CD4-positive, alpha-beta T cell treated with Interferon alpha-2 for 1 hour (primary cell): ENCODE measurements around the gene SDS.

Experiments used
- DNase-seq, 2 donors: peaks; one replicate each; pipeline ENCODE4 v3.0.0-alpha.2; 2020 to 2022

The SDS gene, protein sequence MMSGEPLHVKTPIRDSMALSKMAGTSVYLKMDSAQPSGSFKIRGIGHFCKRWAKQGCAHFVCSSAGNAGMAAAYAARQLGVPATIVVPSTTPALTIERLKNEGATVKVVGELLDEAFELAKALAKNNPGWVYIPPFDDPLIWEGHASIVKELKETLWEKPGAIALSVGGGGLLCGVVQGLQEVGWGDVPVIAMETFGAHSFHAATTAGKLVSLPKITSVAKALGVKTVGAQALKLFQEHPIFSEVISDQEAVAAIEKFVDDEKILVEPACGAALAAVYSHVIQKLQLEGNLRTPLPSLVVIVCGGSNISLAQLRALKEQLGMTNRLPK

DNA sequence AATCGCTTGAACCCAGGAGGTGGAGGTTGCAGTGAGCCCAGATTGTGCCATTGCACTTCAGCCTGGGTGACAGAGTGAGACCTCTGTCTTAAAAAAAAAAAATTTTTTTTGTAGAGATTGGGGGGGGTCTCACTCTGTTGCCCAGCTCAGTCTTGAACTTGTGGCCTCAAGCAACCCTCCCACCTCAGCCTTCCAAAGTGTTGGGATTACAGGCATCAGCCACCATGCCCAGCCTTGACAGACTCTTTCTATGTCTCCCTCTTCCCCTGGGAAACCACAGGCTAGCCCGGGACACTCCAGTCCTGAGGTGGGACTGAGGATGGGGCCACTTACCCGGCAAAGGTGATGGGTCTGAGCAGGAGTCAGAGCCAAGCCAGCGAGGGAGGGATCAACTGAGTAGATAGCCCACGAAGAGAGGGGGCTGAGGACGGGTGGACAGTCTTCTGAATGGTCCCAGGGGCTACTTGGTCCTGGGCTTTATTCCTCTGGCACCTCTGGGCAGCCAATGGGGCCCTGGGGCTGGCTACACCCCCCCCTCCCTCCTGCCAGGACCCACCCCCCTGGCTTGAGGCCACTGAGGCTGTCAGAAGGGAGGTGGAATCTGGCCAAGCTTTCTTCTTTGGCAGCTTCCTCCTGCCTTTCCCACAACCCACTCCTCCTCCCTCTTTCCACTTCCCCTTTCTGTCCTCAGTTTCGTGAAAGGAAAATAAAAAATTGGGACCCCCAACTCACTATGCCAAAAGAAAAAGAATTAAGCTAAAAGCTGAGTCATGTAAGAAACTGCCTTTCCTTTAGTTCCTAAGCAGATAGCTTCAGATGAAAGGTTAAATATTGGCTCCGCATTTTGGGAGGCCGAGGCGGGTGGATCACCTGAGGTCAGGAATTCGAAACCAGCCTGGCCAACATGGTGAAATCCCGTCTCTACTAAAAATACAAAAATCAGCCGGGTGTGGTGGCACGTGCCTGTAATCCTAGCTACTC, at the start of gene SDS:
Gene SDS, minus strand, starts transcription at position 453 of the 981 bp plus-strand sequence. CDS start 4,179 bp downstream, outside the sequence.
- no peak for DNase-seq

- no peak for DNase-seq
These were observed 49.6 kb upstream of the SDS start for GRCh38 chr12:113453330-113453729.

DNA sequence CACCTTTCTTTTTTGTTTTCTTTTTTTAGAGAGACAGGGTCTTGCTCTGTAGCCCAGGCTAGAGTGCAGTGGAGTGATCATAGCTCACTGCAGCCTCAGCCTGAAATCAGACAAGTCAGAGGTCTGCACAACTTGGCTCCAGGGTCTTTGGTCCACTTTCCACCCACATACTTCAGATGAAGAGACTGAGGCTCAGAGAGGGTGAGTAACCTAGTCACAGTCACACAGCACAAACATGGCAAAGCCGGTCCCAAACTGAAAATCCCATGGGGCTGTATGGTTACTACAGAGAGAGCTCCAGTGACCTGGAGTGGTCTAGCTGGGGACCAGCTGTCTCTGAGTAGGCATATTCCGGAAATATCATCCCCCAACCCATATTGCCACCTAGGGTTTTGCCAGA, 48.8 kb upstream of the SDS start:
- no peak for DNase-seq

DNA sequence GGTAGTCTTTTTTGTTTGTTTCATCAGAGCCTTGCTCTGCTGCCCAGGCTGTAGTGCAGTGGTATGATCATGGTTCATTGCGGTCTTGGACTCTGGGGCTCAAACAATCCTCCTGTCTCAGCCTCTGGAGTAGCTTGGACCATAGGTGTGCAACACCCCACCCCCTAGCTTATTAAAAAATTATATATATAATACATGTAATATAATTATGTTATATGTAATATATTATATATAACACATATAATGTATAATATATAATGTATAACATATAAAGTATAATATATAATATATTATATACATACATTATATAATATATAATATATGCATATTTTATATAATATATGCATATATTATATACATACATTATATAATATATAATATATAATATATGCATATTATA, 46.2 kb upstream of the SDS start:
- DNase-seq: no peak

GRCh38 chr12:113449299-113449698, 45.6 kb upstream of the SDS start:
- no peak for DNase-seq

GRCh38 chr12:113448873-113449272, 45.2 kb upstream of the SDS start:
- no peak for DNase-seq

DNA sequence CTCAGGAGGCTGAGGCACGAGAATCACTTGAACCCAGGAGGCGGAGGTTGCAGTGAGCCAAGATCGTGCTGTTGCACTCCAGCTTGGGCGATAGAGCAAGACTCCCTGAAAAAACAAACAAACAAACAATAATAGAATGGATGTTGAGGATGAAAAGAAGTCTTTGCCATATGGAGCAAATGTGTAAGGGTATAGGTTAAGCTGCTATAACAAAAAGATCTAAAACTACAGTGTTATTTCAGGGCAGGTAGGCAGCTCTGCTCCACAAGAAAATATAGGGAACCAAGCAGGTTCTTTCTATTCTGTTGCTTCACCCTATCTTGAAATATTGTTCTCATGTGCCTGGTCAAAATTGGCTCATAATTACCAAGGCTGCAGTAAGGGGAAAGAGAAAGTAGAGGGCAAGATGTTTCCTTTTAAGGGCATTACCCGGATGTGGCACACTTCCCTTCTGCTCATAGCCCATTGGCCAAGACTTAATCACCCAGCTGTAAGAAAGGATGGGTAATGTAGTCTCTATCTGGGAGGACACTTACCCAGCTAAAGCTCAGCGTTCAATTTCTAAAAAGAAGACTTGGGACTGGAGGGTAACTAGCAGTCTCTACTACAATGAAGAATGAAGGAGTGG, 42.0 kb upstream of the SDS start:
- DNase-seq: peak; percentile 4 to 13

- no peak for DNase-seq
These were observed 39.4 kb upstream of the SDS start for GRCh38 chr12:113443030-113443539.

DNA sequence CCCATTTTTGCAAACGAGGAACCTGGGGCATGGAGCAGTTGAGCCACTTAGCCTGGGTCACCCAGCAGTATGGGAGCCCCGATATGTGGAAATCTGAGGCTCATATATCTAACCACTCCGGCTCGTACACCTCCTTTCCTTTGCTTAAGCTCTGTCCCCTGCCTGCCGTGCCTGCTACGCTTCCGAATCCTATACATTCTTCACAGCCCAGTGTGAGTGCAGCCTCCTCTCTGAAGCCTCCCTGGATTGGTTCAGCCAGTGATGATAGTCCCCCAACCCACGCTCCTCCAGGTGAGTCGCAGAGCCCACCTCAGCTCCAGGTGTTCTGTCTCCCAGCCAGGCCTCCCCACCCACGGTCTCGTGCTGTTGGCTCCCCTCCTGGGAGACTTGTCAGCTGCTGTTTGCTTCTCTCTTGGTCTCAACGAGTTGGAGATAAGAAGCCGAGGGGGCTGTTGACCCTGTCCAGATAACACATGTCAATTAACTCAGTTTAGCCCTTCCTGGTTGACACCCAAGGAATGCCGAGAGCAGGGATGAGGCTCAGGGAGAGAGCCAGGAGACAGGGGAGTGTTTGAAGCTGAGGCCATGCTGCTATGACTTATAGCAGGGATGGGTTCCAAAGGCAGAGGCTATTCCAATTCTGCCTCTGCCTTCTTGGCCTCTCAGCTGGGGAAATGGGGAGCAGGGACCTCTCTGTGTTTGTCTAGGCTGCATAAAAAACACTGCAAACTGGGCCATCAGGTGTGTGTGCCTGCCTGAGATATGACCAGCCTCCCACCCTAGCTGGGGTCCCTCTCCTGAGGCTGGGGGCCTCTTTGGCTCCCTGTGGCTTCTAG, 37.5 kb upstream of the SDS start:
- no peak for DNase-seq

DNA sequence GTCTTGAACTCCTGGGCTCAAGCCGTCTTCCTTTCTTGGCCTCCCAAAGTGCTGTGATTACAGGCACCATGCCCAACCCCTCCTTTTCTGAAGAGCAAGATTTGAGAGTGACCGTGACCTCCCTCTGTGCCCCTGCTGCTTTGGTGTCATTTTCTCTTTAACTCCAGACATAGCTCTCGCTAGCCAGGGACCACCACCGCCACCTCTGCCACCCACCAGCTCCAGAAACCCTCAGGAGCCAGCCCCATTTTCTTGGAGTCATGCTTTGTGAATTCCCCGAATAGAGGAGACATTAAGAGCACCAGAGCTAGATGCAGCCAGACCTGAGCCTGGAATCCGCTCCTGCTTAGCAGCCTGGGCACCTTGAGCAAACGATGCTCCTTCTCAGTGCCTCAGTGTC, 36.6 kb upstream of the SDS start:
- no peak for DNase-seq

GRCh38 chr12:113439606-113440030, 35.9 kb upstream of the SDS start:
- DNase-seq: no peak

GRCh38 chr12:113439301-113439597, 35.6 kb upstream of the SDS start:
- no peak for DNase-seq

GRCh38 chr12:113438523-113439300, 35.0 kb upstream of the SDS start:
- DNase-seq: no peak

- no peak for DNase-seq
These were observed 34.0 kb upstream of the SDS start for GRCh38 chr12:113437729-113438100.

DNA sequence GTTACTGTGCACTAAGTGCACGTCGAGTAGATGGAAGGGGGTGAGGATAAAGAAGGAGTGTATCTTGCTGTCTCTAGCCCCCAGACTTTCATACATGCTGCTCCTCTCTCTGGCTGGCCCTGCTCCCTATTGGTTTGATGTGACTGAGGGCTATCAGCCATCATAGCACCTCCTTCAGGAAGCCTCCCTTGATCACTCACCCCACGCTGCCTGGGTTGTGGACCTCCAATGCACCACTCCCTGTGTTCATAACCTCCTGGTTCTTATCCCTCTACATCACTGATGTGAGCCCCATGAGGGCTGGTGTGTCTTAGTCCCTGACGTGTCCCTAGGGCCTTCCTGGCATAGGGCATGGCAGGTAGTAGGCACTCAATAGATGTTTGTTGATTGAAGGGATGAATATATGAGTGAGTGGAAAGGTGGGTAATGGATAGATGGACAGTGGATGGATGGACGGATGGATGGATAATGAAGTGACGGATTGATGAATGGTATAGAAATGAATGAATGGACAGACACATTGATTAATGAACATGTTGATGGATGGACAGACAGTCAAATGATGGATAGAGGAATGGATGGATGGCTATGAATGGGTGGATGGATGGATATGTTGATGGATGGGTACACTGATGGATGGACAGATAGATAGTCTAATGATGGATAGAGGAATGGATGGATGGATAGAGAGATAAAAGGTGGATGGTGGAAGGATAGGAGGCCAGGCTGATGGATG, 33.5 kb upstream of the SDS start:
- DNase-seq: no peak

DNA sequence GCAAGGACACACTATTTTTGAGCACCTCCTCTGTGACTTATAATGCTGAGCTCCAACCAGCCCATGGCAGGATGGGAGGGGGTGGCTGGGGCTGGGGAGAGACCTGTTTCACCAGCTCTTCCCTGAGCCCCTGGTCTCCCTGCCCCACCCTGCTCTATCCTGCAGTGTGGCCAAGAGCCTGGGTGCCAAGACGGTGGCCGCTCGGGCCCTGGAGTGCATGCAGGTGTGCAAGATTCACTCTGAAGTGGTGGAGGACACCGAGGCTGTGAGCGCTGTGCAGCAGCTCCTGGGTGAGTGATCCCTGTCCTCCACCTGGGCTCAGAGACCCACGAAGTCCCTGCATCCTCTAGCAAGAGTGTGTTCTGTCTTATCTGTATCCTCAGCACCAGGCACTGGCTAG, 32.9 kb upstream of the SDS start:
- DNase-seq: no peak

- no peak for DNase-seq
These were observed 31.7 kb upstream of the SDS start for GRCh38 chr12:113435367-113435766.

DNA sequence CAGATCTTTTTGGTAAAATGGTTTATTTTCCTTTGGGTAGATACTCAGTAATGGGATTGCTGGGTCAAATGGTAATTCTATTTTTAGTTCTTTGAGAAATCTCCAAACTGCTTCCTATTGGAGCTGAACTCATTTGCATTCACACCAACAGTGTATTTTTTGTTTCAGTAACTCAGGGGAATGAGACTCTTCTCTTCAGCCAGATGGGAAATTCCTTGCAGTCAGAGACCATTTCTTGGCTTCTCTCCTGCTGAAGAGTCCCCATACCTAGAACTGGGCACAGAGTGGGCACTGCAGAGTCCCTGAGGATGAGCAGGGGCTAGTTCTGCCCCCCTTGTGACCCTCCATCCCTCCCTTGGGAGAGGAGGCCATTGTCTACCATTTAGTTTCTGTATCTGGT, 29.3 kb upstream of the SDS start:
- no peak for DNase-seq

DNA sequence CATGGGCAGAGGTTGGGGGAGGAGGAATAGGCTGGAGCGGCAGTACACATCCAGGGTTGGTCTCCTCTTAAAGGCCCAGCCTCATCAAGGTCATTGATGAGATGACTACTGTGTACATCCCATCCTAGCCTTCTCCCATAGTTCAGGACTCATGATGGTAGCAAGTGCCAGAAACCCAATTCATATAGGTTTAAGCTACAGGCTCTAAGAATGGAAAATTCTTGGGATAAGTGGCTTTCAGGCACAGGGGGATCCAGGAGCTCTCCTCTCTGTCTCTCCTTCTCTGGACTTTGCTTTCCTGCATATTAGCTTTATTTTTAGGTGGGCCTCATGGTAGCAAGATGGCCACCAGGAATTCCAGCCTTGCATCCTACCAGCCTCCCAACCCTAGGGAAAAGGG, 24.8 kb upstream of the SDS start:
- DNase-seq: no peak

- DNase-seq: no peak
These were observed 24.2 kb upstream of the SDS start for GRCh38 chr12:113427882-113428281.

- no peak for DNase-seq
These were observed 22.3 kb upstream of the SDS start for GRCh38 chr12:113425960-113426453.
